Measurements from ENCODE around the gene KLK5. TPM values are rescaled to one million over a fixed set of nuclear protein-coding genes. Genes with fewer than 3 reads are reported as not detected.

Gene KLK5
- total RNA-seq, 2 donors from 2014 or later = not detected

DNA sequence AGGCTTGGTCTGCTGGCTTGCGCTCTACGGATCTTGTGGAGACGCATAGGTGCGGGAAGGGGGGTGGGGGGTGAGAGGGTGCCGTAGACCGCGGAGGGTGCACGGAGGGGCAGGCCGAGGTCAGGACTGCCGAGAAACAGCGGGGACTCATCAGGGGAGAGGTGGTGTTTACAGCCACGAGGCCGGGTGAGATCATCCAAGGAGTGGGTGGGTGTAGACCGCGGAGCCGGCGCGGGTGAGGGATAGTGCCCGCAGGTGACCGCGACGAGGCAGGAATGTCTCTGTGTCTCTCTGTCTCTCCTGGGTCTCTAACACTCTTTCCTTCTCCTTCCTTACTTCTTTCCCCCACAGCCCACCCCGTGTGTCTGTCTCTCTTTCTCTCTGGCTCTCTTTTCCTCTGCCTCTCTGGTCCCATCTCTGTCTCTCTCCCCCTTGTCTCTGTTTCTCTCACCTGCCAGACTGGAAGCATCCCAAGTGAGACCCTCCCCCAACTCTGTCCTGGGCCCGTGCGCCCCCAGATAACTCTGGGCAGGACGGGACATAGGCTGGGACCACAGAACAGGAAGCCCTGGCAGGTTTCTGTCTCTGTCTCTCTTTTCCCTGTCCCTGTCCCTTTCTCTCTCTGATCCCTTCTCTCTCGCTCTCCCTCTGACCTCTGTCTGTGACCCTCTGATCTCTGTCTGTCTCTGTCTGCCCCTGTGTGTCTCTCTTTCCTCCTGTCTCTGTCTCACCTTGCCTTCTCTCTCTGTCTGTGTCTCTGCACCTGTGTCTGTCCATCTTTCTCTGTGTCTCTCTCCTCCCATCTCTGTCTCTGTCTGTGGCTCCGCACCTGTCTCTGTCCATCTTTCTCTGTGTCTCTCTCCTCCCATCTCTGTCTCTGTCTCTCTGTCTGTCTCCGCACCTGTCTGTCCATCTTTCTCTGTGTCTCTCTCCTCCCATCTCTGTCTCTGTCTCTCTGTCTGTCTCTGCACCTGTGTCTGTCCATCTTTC is 39.8 kb downstream of the KLK5 start:
- Histone ChIP-seq H3K27ac (no peak overlapping the region), H3K27me3 (replicated peaks; ENCODE audit: insufficient read depth) (no peaks in the 10 kb centered on the region), H3K4me1 (ENCODE audit: control insufficient read depth in 1 of 2, low read depth in 2 of 2) (no peaks in the 10 kb centered on the region), H3K4me3 (no peak overlapping the region), H3K9me3 (no peaks in the 10 kb centered on the region), H3K36me3 (no peaks in the 10 kb centered on the region)
- ATAC-seq (ENCODE audit: insufficient number of reproducible peaks, low FRiP score, low read depth) = no peak
- DNase-seq (ENCODE audit: low spot score) = no peak
- TF ChIP-seq, protein P1, sequence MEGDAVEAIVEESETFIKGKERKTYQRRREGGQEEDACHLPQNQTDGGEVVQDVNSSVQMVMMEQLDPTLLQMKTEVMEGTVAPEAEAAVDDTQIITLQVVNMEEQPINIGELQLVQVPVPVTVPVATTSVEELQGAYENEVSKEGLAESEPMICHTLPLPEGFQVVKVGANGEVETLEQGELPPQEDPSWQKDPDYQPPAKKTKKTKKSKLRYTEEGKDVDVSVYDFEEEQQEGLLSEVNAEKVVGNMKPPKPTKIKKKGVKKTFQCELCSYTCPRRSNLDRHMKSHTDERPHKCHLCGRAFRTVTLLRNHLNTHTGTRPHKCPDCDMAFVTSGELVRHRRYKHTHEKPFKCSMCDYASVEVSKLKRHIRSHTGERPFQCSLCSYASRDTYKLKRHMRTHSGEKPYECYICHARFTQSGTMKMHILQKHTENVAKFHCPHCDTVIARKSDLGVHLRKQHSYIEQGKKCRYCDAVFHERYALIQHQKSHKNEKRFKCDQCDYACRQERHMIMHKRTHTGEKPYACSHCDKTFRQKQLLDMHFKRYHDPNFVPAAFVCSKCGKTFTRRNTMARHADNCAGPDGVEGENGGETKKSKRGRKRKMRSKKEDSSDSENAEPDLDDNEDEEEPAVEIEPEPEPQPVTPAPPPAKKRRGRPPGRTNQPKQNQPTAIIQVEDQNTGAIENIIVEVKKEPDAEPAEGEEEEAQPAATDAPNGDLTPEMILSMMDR (IDR thresholded peaks at IDR 0.05) = no peak

DNA sequence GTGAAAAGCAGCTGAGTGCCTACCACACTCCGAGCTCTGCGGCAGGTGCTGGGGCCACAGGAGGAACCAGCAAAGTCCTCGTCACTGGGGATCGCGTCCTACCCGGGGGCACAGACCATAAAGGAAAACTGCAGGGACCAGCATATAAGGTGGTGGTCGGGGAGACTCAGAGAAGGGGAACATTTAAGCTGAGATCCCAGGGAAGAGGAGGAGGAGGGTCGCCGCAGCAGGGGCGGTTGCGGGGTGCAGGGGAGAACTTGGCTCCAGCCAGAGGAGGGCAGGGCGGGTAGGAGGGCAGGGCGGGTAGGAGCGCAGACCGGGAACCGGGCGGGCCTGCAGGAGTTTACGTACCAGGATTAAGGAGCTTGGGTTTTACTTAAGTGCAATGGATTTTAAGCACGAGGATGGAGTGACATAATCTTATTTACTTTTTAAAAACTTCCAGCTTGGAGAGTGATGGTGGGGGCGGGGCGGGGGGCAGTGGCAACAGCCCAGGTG is 40.7 kb downstream of the KLK5 start:
- ATAC-seq (ENCODE audit: insufficient number of reproducible peaks, low FRiP score, low read depth) (no peak), DNase-seq (ENCODE audit: low spot score) (no peak)
- Histone ChIP-seq H3K27ac (no peak overlapping the region), H3K4me3 (no peak overlapping the region), H3K36me3 (no peaks in the 10 kb centered on the region), H3K27me3 (replicated peaks; ENCODE audit: insufficient read depth) (no peaks in the 10 kb centered on the region), H3K4me1 (ENCODE audit: control insufficient read depth in 1 of 2, low read depth in 2 of 2) (no peaks in the 10 kb centered on the region), H3K9me3 (no peaks in the 10 kb centered on the region)
- TF ChIP-seq, protein P1 (IDR thresholded peaks at IDR 0.05) = no peak

DNA sequence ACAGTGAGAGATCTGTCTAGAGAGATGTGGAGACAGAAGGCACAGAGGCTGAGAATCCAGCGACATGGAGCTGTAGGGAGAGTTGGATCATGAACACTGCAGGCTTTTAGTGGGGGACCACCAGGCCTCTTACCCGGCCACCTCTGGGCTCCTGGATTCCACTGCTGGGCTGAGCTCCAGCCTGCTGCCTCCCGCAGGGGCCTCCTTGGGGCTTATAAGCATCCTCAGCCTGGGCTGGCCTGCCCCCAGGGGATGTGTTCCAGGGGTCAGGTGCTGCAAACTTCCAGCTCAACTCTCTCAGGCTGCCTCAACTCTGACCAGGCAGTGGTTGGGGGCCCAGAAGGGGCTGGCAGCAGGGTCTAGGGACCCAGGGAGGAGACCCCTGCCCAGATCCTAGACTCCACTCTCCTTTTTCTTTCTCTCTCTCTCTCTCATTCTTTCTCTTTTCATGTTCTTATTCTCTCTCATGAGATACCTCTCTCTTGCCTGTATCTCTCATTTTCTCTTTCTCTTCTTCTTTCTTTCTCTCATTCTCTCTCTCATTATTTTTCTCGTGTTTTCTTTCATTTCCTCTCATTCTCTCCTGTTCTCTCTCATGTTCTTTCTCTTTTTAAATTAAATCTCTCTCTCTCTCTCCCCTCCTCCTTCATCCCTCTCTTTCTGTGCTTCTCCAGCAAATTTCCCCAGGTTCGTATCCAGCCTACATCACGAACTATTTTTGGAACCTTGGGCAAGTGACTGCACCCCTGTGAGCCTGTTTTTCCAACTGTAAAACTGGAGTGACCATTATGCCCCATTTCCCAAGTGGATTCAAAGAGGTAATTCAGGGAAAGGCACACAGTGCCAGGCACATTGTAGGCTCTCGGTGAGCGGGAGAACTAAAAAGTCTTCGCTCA is 41.4 kb downstream of the KLK5 start, which contains the start of gene KLK4:
Gene KLK4 (minus strand): TSS at position 190 of the 896 bp plus-strand sequence. CDS start 657 bp downstream, outside the sequence.
- no peaks in the 10 kb centered on the region for H3K36me3 ChIP-seq
- H3K27me3 ChIP-seq (replicated peaks; ENCODE audit: insufficient read depth) = no peaks in the 10 kb centered on the region
- H3K27ac ChIP-seq = no peak within 1 kb of the TSS
- DNase-seq (ENCODE audit: low spot score) (no peak), ATAC-seq (ENCODE audit: insufficient number of reproducible peaks, low FRiP score, low read depth) (no peak)
- TF ChIP-seq, protein P1 (IDR thresholded peaks at IDR 0.05) = no peak
- H3K4me1 ChIP-seq (ENCODE audit: control insufficient read depth in 1 of 2, low read depth in 2 of 2) = no peaks in the 10 kb centered on the region
- H3K4me3 ChIP-seq = no peak within 1 kb of the TSS
- no peaks in the 10 kb centered on the region for H3K9me3 ChIP-seq

DNA sequence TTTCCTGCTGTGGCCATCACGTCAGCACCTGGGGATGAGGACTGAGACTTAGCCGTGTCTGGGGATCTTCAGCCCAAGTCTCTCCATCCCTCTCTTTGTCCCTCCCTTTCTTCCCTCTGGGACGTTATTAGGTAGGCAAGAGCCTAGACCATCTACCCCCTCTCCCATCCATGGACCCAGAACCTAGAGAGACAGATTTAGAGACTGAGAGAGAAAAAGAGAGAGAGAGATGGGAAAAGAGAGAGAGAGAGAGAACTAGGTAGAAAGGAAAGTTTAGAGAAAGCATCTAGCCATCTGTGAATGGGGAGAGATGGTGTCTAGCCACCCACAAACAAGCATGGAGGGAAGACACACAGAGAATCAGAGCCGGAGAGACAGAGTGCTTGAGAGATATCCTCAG is 42.1 kb downstream of the KLK5 start:
- TF ChIP-seq, protein P1 (IDR thresholded peaks at IDR 0.05) = no peak
- Histone ChIP-seq H3K36me3 (no peaks in the 10 kb centered on the region), H3K4me1 (ENCODE audit: control insufficient read depth in 1 of 2, low read depth in 2 of 2) (no peaks in the 10 kb centered on the region), H3K9me3 (no peaks in the 10 kb centered on the region), H3K27ac (no peak overlapping the region), H3K27me3 (replicated peaks; ENCODE audit: insufficient read depth) (no peaks in the 10 kb centered on the region), H3K4me3 (no peak overlapping the region)
- no peak for ATAC-seq (ENCODE audit: insufficient number of reproducible peaks, low FRiP score, low read depth)
- no peak for DNase-seq (ENCODE audit: low spot score)

Data from thoracic aorta (tissue), 2 donors.